Stimulated activated CD4-positive, alpha-beta T cell treated with anti-CD3 and anti-CD28 coated beads, Interleukin-4, amount 100 ng/mL, for 48 hours (primary cell): ENCODE results near the gene ALX1.

Experiments
- DNase-seq, 2 donors: peaks; one replicate each; pipeline ENCODE4 v3.0.0-alpha.2; 2020; ENCODE audit warnings: low read depth in 2 of 2

ALX1 gene

DNA sequence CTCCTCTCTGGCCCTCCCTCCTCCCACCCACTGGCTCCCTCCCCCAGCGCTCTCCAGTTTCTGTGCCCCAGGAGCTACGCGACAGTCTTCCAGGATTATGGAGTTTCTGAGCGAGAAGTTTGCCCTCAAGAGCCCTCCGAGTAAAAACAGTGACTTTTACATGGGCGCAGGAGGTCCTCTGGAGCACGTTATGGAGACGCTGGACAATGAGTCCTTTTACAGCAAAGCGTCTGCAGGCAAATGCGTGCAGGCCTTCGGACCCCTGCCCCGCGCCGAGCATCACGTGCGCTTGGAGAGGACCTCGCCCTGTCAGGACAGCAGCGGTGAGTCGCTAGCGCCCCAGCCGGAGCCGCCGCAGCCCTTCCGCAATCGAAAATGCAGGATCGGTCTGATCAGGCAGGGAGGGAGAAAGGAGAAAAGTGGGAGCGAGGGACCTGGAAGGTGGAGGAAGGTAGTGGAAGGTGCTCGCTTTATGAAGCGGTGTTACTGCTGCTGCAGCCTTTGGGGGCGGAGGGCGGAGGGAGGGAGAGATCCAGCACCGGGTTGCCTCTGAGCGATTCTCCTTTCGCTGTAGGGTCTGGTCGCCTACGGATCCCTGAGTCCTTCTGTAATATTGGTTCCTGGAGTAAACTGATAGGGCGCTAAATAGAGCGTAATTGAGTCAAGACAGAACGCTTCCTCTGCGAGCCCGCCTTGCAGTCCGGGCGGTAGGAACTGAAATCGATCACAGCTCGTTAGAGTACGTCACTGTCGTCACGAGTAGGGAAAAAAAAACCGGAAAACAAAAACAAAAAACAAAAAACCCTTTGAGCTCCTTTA, at the start of gene ALX1:
Gene ALX1, plus strand, starts transcription at position 56 of the 819 bp plus-strand sequence. Its CDS starts 42 bp downstream, at position 98.
- DNase-seq: no peak

DNA sequence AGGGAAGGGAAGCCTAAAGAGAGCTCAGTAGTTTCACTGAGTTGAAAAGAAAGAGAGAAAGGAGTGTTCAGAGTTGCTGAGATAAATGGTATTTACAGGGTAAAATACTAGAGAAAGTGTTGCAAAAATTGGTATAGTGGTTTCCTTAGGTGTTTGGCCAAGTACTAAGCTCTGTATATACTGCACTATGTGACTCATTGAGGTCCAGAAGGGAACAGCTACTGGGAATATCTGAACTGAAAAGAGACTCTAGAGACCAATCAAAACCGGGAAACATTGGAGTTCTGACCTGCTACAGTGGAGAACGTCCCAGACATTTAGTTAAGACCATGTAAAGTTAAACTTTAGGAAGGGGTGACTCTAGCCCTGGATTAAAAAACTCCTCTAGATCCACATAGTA, 42.7 kb upstream of the ALX1 start:
- no peak for DNase-seq

DNA sequence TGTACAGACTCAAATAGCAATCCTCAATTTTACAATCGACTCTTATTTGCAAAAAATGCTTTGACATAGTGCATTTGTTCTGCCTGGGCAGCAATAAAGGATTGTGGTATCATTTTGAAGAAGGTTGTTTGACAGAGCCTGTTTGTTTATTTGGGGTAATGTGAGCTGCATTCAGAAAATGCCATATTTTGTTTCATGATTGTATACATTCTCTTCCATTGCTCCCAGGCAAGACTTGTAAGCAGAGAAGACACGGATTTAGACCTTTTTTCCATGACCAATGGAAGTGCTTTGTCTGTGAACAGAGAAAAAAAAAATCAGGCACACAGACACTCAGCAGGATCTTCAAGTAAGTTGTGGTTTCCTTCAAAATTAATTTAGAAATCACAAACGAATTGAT, 35.5 kb upstream of the ALX1 start:
- DNase-seq: no peak

DNA sequence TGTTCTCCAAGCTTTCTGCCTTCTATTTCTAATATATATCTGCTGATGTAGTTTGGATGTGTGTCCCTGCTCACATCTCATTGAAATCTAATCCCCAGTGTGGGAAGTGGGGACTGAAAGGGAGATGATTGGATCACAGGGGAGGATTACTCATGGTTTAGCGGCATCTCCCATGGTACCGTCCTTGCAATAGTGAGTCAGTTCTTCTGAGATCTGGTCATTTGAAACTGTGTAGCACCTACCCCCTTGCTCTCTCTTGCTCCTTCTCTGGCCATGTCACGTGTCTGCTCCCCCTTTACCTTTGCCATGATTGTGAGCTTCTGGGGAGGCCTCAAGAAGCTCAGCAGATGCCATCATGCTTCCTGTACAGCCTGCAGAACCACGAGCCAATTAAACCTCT, 26.2 kb upstream of the ALX1 start:
- no peak for DNase-seq

DNA sequence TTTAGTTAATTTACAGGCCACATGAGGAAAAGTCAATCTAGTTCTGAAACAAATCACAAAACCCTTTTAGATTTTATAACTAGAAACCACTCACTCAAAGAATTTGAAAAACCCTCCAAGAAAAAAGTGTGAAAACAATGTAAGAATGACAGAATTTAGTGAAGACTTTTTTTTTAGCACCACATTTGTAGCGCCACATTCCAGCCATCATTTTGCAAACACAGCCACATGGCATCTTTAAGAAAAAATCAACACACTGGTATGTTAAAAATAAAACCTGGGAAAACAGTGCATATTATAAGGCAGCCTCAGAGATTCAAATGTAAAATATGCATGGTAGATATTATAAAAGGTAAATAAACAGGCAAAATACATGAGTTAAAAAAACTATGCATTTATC, 22.3 kb upstream of the ALX1 start:
- DNase-seq: no peak

DNA sequence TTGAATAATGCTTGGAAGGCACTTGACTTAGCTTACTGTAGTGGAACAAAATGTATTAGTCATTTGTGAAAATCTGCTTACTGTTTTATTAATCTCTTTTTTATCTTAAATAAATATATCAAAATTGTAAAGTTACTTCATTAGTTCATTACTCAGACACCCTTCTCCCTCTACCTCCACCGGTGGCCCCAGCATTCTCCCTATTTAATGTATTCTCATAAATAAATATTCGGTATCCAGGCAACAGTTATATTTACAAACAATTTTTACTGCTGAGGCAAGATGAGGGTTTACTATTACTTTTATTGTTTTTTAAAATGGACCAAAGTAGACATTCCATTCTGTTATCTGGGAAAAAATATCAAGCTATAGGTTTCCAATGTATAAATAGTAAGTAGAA, 19.6 kb upstream of the ALX1 start:
- no peak for DNase-seq

DNA sequence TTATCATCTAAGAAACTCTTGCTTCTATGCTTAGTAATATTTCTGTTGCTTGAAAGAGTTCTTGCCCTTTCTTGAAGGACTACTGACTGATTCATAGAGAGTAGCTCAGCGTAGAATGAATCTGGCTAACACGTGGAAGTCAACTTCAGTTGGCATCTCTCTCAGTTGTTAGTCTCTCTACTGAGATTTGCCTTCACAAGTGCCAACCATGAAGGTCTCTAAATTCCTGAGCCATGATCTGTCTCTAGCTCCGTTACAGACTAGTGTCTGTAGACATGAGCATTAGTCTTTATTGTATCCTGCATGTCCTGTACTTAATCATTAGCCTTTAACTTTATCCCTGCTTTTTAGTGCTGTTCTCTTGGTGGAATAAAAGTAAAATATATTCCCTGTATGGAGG, 19.1 kb upstream of the ALX1 start:
- DNase-seq: no peak

DNA sequence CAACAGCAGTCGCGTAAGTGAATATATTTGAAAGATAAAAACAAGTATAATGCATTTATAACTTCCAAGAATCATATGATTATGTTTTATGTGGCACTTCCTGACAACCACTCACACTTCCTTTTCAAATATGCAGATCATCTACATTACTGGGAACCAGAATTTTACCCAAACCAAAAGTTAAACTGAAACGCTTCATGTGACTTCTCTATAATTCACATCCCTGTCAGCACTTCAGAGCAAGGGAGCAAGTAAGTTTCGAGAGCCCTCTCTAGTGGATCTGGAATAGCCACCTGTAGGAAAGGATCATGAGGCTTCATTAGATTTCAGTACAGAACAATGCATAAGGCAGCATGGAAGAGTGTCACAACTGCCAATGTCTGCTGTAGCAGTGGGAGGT, 13.7 kb upstream of the ALX1 start:
- no peak for DNase-seq

DNA sequence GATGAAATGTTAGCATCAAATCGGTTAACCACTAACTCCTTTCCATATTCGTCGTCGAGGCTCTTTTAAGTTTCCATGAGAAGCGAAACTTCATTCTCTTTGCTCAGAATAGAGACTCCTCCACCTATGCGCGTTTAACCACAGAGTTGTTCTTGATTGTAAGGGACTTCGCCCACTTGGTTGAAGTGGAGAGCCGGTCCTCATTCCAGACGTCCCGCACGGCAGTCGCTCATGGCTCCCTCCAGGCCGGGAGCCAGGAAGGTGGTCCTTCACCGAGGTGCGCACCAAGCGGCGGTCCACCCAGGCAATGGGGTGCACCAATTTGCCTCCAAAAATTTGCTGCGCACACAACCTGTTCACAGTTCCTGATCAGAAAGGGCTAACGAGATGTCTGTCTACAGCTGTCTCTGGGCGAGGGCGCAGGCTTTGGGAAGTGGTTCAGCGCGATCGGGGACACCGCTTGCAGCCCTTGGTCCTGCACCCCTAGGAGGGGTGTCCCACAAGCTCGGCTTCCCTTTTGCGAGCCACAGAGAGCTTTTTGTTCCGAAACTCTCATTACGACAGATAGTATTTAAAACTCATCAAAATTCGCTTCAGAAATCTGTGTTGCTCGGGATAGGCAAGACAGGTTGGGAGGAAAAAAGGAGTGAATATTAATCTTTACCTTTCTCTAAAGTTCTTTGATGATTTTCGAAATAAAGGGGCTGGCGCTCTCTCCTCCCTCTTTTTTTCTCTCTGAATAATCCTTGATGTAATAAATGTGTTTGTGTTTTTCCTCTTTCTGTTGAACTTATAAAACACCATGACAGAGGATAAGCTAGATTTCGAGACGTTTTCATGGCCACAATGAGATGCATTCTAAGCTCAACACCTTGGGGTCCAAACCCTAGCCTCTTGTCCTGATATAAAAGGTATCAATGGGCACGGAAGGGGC, 6.4 kb upstream of the ALX1 start:
- no peak for DNase-seq

DNA sequence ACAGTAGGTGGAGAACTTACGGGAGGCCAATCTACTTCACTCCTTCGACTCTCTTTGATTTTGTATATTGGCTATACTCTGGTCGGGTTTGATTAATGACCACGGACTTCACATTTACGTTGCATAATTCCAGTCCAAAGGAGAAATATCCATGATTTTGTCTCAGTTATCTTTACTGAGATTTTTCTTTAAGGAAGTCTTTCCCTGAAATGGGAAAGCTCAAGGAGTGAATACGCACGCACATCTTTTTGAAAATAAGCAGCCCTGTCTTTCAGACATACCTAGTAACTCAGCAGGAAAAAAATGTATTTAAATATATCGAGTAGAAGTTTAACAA, 5.7 kb upstream of the ALX1 start:
- DNase-seq: no peak

DNA sequence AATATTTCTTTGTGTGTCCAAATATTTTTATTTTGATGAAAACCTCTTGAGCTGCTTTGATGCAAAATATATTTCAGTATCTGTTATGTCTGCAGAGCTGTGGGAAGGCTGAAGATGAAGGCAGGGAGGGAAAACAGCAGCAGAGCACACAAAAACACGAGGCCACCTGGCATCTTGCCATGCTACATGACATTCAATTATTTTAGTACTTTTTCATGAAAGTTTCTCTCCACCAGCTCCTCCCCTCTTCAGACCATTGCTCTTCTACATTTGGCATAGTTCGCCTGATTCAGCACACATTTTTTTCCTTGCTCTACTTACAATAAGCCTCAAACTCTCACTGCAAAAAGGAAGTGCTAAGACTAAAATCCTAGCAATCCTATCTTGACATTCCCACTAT, 4.6 kb upstream of the ALX1 start:
- no peak for DNase-seq

DNA sequence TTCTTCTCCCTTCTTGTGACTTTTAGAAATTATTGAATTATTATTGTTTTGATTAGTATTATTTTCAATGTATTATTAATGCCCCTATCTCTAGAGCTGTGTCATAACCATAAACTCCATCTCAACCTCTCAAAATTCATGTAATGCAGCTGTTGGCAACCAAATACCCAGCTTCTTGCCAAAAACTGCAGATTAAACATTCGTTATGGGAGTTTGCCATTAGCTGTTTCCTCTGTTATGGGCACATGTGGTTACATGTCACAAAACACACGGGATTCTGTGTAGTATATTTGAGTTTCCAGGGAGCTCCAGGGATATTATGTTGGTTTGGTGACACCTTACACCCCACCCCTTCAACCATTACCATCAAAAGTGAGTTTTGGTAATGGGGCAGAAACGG, 2.8 kb upstream of the ALX1 start:
- DNase-seq: no peak

DNA sequence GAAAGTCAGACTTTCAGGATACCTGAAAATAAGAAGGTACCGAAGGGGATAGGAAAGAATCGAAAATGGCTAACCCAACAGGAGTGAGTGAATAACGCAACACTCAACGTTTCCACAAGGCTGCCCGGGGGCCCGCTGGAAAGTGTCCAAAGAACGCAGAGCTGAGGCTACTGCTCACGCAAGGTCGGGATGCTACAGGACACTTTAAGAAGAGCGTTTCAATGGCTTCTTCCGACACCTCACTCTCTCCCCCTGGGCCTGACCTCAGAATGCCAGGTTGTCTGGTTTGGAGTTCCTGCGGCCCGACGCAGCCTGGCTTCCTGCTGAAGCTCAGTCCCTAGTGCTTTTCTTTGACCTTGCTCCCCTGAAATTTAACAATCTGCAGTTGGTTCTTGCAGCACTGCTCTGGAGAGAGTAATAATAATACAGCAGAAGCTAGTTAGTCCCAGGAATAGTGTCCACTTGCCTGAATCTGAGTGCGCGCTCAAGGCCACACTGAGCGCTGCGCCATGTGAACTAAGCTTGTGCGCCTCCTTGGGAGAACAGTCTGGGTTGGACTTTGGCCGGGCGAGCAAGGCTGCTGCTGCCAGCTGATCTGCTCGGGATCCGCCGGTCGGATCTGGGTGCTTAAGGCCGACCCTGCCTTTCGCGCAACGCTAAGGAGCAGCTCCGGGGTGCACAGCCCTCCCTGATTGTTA, 2.0 kb upstream of the ALX1 start:
- no peak for DNase-seq

DNA sequence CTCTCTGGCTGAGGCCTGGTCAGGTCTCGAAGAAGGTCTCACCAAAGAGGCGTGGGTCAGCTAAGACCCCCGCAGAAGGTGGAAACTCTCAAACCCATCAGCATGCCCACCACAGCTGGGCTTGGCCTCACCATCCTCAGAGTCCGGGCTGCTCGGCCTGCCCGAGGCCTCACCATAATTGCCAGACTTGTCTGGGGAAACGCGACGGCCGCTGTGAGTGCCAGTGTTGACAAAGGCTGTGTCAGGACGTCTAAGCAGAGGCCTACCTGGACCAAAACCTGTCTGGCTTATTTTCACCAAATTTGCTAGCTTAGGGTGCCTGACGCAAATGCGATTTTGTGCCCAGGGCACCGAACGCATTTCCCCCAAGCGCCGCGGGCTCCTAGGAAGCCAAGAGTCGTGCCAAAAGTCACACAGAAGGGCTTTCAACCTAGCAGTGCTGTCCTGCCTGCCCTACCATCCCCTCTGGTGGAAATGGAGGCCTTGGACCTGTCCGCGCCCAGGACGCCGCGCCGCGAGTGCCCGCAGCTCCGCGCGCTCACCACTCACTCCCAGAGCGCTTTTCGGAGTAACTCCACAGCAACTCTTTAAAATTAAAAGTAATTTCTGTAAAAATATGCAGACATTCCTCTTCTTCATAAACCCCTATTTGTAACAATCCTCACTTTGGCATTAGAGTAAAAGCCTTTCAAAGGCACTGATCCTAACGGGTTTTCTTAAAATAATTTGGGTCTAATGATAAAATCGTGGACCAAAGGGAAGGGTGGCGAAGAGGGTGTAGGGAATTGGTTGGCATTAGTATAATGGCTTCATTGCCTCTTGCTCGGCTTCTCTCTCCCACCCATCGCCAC, 1.2 kb upstream of the ALX1 start:
- DNase-seq: no peak

DNA sequence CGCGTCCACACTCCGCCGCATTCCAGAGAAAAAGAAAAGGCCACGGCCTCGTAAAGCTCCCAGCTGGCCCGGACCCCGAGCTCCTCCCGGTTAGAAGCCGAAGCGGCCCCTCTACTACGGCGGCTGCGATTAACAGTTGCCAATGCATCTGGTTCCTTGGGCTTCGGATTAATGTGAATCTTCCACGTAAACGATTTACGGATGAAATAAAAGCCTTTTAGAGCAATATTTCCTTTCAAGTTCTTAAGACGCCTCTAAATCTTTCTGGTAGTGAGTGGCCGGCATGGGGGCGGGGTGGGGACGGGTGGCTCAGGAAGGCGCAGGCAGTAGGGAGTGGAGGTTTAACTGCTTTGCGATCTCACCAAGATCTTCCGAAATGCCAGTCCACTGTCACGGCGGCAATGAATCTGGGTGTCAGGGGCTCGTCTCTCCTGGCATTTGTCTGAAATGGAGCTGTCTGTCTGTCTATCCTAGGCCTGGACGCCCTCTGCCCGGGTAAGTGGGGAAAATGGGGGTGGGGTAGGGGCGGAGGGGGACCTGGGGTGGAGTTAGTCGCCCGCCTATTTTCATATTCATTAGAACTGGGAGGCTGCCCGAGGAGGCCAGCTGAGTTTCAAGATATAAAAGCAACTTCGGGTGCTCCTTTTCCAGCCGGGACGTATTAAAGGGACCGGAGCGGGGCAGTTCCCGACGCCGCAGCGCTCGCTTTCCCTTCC, 413 bp upstream of the ALX1 start:
- DNase-seq: no peak

DNA sequence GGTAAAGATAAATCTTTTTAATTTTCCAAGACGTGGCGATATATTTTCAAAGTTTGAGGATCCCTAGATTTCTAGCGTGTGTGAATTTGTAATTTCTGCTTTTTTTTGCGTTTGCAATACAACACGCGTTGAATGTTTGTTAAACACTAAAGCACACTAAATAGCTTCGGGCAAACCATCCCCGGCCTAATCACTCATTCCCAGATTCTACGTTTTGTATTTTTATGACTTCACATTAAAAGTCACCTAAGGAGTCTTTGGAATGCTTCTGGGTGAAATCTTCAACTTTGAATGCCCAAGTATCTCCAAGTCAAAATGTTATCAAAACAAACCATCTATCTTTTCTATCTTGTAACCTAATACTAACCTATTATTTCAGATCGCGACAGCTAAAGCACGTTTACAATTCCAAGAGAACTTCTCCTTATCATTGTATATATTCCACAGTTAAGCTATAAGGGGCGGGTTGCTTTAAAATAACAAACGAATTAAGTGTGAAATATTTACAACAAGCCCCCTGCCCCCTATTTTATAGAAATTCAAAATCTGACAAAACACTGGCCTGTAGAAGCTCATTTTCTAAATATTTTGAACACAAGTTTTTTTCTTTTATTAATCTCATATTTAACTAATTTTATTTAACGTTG, 1.1 kb downstream of the ALX1 start:
- no peak for DNase-seq

DNA sequence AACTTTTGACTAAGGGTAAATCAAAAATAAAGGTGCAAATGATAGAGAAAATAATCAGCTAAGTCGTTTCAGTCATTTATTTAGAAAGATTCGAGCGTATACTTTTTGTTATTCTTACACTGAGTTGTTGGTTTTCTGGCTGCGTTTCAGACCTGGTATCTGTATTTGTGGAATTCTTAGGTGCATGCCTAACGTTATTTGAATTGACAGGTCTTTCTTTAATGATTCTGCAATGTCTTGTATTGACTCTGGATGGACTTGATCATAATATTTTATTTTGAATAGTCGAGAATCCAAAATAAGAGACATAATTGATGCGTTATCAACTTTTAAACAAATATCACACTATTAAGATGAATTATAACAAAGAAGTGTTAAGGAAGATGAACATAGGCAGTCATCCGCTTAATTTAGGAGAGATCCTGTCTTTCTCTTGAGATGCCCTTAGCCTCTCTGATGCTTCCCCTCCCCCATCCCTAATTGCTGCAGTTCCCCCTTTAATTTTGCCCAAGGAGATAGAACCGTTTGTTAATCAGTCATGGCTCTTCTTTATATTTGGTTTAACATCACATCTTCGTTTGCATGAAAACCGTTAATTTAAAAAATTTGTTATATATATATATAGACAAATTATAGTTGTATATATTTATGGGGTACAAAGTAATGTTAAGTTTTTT, 1.8 kb downstream of the ALX1 start:
- no peak for DNase-seq

DNA sequence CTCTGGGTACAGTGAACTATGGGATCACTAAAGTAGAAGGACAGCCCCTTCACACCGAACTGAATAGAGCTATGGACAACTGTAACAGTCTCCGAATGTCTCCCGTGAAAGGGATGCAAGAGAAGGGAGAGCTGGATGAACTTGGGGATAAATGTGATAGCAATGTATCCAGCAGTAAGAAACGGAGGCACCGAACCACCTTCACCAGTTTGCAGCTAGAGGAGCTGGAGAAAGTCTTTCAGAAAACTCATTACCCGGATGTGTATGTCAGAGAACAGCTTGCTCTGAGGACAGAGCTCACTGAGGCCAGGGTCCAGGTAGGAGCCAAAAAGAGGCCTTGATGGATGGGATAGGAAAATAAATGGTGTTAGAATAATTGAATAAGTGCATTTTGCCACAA, 3.5 kb downstream of the ALX1 start:
- DNase-seq: no peak

DNA sequence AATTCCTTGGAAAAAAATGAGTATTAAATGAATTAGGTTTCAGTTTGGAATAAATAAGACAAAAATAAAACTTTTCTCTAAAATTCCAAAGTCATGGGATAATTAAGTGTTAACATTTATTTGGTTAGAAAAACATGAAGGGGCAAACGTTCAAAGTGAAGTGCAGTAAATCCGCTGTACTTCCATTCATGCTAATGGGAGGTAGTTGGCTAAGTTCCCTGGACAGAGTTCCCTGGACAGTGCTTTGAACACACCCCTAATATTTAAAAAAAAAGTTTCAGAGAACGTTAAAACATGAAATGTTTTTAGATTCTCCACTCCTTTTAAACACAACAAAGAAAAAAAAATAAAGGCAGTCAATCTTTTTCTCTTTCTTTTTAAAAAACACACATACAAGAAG, 16.3 kb downstream of the ALX1 start:
- no peak for DNase-seq

DNA sequence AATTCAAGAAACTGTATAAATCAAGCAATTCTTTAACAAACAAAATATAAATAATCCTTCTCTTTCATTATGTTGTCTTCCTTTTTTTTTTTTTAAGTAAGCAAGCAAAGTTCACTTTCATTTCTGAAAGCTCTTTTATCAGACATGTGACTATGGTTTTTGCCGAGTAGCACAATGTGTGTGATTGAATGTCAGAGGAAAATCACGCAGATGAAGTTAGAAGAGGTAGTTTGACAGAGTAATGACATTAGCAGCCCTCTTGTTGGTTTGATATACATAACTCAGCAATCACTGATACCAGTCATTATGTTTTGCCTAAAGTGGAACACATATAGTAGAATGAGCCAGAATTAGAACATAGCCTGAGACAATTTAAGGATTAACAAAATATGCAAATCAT, 19.0 kb downstream of the ALX1 start:
- no peak for DNase-seq
